ENCODE measurements around the gene FSIP1. TPM values are rescaled to one million over a fixed set of nuclear protein-coding genes. Genes with fewer than 3 reads are reported as not detected.

Gene FSIP1
- total RNA-seq, 2 donors from 2014 or later: 0.77 to 1.7 TPM

DNA sequence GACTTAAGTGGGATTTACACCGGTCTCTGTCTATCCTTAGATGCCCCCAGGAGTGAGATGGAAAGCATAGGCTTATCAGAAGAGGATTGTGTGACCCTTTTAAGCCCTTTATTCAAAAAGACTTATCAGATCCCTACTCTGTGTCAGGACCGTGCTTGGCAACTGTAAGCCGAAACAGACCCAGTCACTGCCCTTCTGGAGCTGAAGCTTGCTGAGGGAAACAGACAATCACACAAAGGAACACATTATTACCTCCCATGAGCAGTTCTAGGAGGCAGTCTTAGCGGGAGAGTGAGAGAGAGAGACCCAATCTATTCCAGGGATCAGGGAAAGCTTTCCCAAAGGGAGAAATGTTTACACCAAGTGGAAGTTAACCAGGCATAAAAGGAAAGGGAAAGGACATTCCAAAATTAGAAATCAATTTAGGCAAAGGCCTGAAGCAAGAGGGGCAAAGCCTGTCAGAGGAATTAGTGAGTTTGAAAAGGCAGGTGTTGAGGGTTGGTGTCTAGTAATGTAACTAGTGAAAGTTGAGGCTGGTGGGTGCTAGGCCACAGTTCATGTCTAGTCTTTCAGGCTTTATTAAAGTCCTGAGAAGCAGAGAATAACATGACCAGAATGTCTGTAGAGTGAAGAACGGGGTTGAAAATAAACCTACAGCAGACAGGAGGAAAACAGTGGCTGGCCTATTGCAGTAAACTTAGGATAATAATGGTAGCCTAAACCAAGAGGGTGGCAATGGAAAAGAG is 115.1 kb downstream of the FSIP1 start:
- no peak overlapping the region for H3K9ac ChIP-seq (ENCODE audit: extremely low read depth, low read length, poor library complexity, severe bottlenecking)
- no peaks in the 10 kb centered on the region for H3K9me3 ChIP-seq (ENCODE audit: control insufficient read depth, low read length)
- peak; percentile 68 for DNase-seq
- H3K27ac ChIP-seq (ENCODE audit: low read depth, low read length): peak overlapping the region; percentile 85
- peaks cover 2% of the 10 kb centered on the region for H3K27me3 Mint-ChIP-seq (ENCODE audit: insufficient read depth)
- no peaks in the 10 kb centered on the region for H3K9me3 Mint-ChIP-seq
- H3K4me3 Mint-ChIP-seq: no peak overlapping the region
- H3K4me3 ChIP-seq (ENCODE audit: low read length): peak overlapping the region; percentile 20
- H3K4me1 Mint-ChIP-seq: peaks cover 22% of the 10 kb centered on the region
- WGBS, 2 experiments (ENCODE audit: insufficient coverage in 1 of 2, insufficient read length in 1 of 2): 60 to 67% methylated on average over 4 to 5 of the region's 5 CpGs
- no peaks in the 10 kb centered on the region for H3K36me3 ChIP-seq (ENCODE audit: control insufficient read depth, insufficient read depth, low read length)
- peak overlapping the region; percentile 58 for H3K27ac Mint-ChIP-seq
- H3K27me3 ChIP-seq (ENCODE audit: control insufficient read depth, insufficient read depth, low read length, poor library complexity, severe bottlenecking): no peaks in the 10 kb centered on the region
- no peak for TF ChIP-seq CTCF (conservative IDR thresholded peaks at IDR 0.05)
- H3K4me1 ChIP-seq (ENCODE audit: control insufficient read depth, insufficient read depth, low read length): peaks cover 9% of the 10 kb centered on the region
- H3K36me3 Mint-ChIP-seq (ENCODE audit: low read depth): no peaks in the 10 kb centered on the region

DNA sequence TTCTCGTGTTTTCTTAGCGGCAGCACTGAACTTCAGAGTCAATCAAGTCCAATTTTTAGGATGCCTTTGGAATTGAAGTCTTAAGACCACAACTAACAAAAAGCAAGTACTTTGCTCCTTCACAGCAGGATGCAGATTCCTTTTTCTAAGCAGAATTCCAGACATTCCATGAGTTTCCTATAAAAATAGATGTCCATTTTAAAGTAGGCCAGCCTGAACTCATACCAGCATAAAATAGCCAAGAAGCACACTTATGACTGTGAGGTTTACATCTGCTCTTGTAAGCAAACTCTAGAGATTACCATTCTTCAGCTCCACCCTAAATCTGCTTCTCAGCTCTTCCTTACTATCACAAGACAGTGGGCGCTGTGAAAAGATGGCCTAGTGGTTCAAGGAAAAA is 116.0 kb downstream of the FSIP1 start:
- Mint-ChIP-seq H3K36me3 (ENCODE audit: low read depth) (no peaks in the 10 kb centered on the region), H3K4me1 (peaks cover 22% of the 10 kb centered on the region), H3K27me3 (ENCODE audit: insufficient read depth) (no peaks in the 10 kb centered on the region), H3K4me3 (no peak overlapping the region), H3K9me3 (no peaks in the 10 kb centered on the region), H3K27ac (peak overlapping the region; percentile 67)
- no peaks in the 10 kb centered on the region for H3K9me3 ChIP-seq (ENCODE audit: control insufficient read depth, low read length)
- DNase-seq: no peak
- no peak overlapping the region for H3K9ac ChIP-seq (ENCODE audit: extremely low read depth, low read length, poor library complexity, severe bottlenecking)
- H3K4me1 ChIP-seq (ENCODE audit: control insufficient read depth, insufficient read depth, low read length): peaks cover 9% of the 10 kb centered on the region
- no peaks in the 10 kb centered on the region for H3K27me3 ChIP-seq (ENCODE audit: control insufficient read depth, insufficient read depth, low read length, poor library complexity, severe bottlenecking)
- peak overlapping the region; percentile 20 for H3K4me3 ChIP-seq (ENCODE audit: low read length)
- H3K27ac ChIP-seq (ENCODE audit: low read depth, low read length): peak overlapping the region; percentile 85
- TF ChIP-seq CTCF (conservative IDR thresholded peaks at IDR 0.05): no peak
- 39 to 74% methylated on average over 2 to 3 of the region's 3 CpGs for WGBS, 2 experiments (ENCODE audit: insufficient coverage in 1 of 2, insufficient read length in 1 of 2)
- H3K36me3 ChIP-seq (ENCODE audit: control insufficient read depth, insufficient read depth, low read length): no peaks in the 10 kb centered on the region

- WGBS, 2 experiments (ENCODE audit: insufficient coverage in 1 of 2, insufficient read length in 1 of 2): 67 to 89% methylated on average over 3 to 4 of the region's 4 CpGs
- no peaks in the 10 kb centered on the region for H3K36me3 ChIP-seq (ENCODE audit: control insufficient read depth, insufficient read depth, low read length)
- no peak overlapping the region for H3K4me3 ChIP-seq (ENCODE audit: low read length)
- no peaks in the 10 kb centered on the region for H3K9me3 ChIP-seq (ENCODE audit: control insufficient read depth, low read length)
- H3K9ac ChIP-seq (ENCODE audit: extremely low read depth, low read length, poor library complexity, severe bottlenecking): no peak overlapping the region
- Mint-ChIP-seq H3K36me3 (ENCODE audit: low read depth) (no peaks in the 10 kb centered on the region), H3K27me3 (ENCODE audit: insufficient read depth) (no peaks in the 10 kb centered on the region), H3K4me3 (no peak overlapping the region), H3K9me3 (no peaks in the 10 kb centered on the region), H3K4me1 (peaks cover 22% of the 10 kb centered on the region), H3K27ac (no peak overlapping the region)
- no peak for TF ChIP-seq CTCF (conservative IDR thresholded peaks at IDR 0.05)
- no peaks in the 10 kb centered on the region for H3K27me3 ChIP-seq (ENCODE audit: control insufficient read depth, insufficient read depth, low read length, poor library complexity, severe bottlenecking)
- peaks cover 9% of the 10 kb centered on the region for H3K4me1 ChIP-seq (ENCODE audit: control insufficient read depth, insufficient read depth, low read length)
- DNase-seq: no peak
- peak overlapping the region; percentile 29 for H3K27ac ChIP-seq (ENCODE audit: low read depth, low read length)
These were observed 116.9 kb downstream of the FSIP1 start for GRCh38 chr15:39665629-39666250.
